HepG2 (cell line): ENCODE measurements around the gene PSMD6. TPM values are rescaled to one million over a fixed set of nuclear protein-coding genes. Genes with fewer than 3 reads are reported as not detected.

Experiments used
- ATAC-seq: fragments of 200-7000 bp; cut with Tn5 transposase; 3 replicates; pipeline ENCODE4 v1.9.1; 2020; ENCODE audit warnings: mild to moderate bottlenecking, moderate library complexity
- BruUV-seq: library from RNA; stranded (reverse); fragments of 400-500 nt; replicated peaks from 2 replicates; lab custom pipeline; 2021; lab: Mats Ljungman, UMichigan
- CTCF ChIA-PET: fragments of 300-600 bp; formaldehyde crosslinking; extraction: SDS; loops from one replicate; lab custom pipeline; 2021; ENCODE audit warnings: low total read pairs, inconsistent platforms, low intra/inter-chr PET ratio; lab: Yijun Ruan, JAX
- POLR2A ChIA-PET: fragments of 350-600 bp; sonication (Branson Sonifier 250); formaldehyde crosslinking; loops from one replicate; lab custom pipeline; 2020; ENCODE audit warnings: antibody characterized with exemption, inconsistent platforms; lab: Yijun Ruan, JAX
- DNase-seq: peaks from one replicate; pipeline ENCODE4 v3.0.0-alpha.2; 2015; ENCODE audit warnings: low spot score
- FAIRE-seq: peaks from 3 replicates; lab custom pipeline; 2011; peaks lifted over from hg19 to GRCh38; lab: Jason Lieb, UNC
- H2AFZ ChIP-seq: one replicate; pipeline ENCODE4 v1.6.1; 2011; ENCODE audit warnings: low read length, inconsistent platforms
- H3K27ac ChIP-seq: fragments of 300-600 bp; 3 replicates; pipeline ENCODE4 v1.8.0; 2011; ENCODE audit warnings: mixed run types, mild to moderate bottlenecking, mixed read lengths, low read length, inconsistent platforms; ENCODE audit not compliant: insufficient read depth; ENCODE audit errors: extremely low read length
- H3K27me3 ChIP-seq, 2 experiments: fragments of 200-600 bp in 1 of 2; 2 replicates in 1 of 2; 3 replicates in 1 of 2; pipeline versions ENCODE4 v1.6.0 to v1.8.0; 2011; ENCODE audit warnings: low read length in 2 of 2, mild to moderate bottlenecking in 2 of 2, moderate library complexity in 2 of 2, inconsistent platforms in 1 of 2; ENCODE audit not compliant: insufficient read depth in 2 of 2, control insufficient read depth in 1 of 2
- H3K36me3 ChIP-seq, 2 experiments: fragments of 200-600 bp in 1 of 2; replicated peaks in 1 of 2; 2 replicates in 1 of 2; 3 replicates in 1 of 2; pipeline versions ENCODE4 v1.5.1 to v1.8.0; 2011; ENCODE audit warnings: low read length in 2 of 2, inconsistent platforms in 1 of 2; ENCODE audit not compliant: insufficient read depth in 2 of 2, control insufficient read depth in 1 of 2
- H3K4me1 ChIP-seq: 2 replicates; pipeline ENCODE4 v1.5.1; 2012; ENCODE audit warnings: low read length, inconsistent platforms; ENCODE audit not compliant: insufficient read depth
- H3K4me2 ChIP-seq: 2 replicates; pipeline ENCODE4 v1.6.0; 2011; ENCODE audit warnings: low read depth, low read length, inconsistent platforms
- H3K4me3 ChIP-seq, 3 experiments: fragments of 200-600 bp in 1 of 3; sonication (generic), shearing (Covaris generic) in 1 of 3; replicated peaks in 1 of 3; 2 replicates each; pipeline ENCODE4 v1.5.1; 2011 to 2016; ENCODE audit warnings: low read length in 3 of 3, inconsistent platforms in 2 of 3, low read depth in 2 of 3, mild to moderate bottlenecking in 2 of 3, control low read depth in 1 of 3, mixed read lengths in 1 of 3; ENCODE audit not compliant: insufficient read depth in 1 of 3
- H3K79me2 ChIP-seq: one replicate; pipeline ENCODE4 v1.6.1; 2011; ENCODE audit warnings: low read length, inconsistent platforms; ENCODE audit not compliant: insufficient read depth
- H3K9ac ChIP-seq: 2 replicates; pipeline ENCODE4 v1.6.0; 2011; ENCODE audit warnings: mild to moderate bottlenecking, low read depth, low read length, inconsistent platforms; ENCODE audit not compliant: insufficient read depth
- H3K9me3 ChIP-seq: 2 replicates; pipeline ENCODE4 v1.5.1; 2012; ENCODE audit warnings: mild to moderate bottlenecking, low read length
- H4K20me1 ChIP-seq: 2 replicates; pipeline ENCODE4 v1.6.0; 2011; ENCODE audit warnings: inconsistent platforms, mild to moderate bottlenecking, low read length, moderate library complexity; ENCODE audit not compliant: insufficient read depth
- ATF6 ChIP-seq: sonication (generic); formaldehyde crosslinking; conservative IDR thresholded peaks from 2 replicates; pipeline ENCODE4 v1.4.0; 2020; ENCODE audit warnings: missing genetic modification reagents
- CENPBD1 ChIP-seq: sonication (generic); formaldehyde crosslinking; IDR thresholded peaks from 2 replicates; pipeline ENCODE4 v1.8.0; 2022; ENCODE audit warnings: missing genetic modification reagents, low read depth, mild to moderate bottlenecking, borderline replicate concordance
- FOSL1 ChIP-seq: sonication (generic); formaldehyde crosslinking; IDR thresholded peaks from 2 replicates; pipeline ENCODE4 v1.9.0; 2021; ENCODE audit warnings: missing genetic modification reagents, borderline replicate concordance
- GLI4 ChIP-seq: sonication (generic); formaldehyde crosslinking; IDR thresholded peaks from 2 replicates; pipeline ENCODE4 v1.5.1; 2020; ENCODE audit warnings: missing genetic modification reagents, mild to moderate bottlenecking, moderate library complexity, borderline replicate concordance
- KAT7 ChIP-seq: IDR thresholded peaks from 2 replicates; pipeline ENCODE4 v1.6.1; 2018; ENCODE audit warnings: borderline replicate concordance, missing compliant biosample characterization
- MAFF ChIP-seq: IDR thresholded peaks from 2 replicates; pipeline ENCODE4 v1.6.1; 2011; ENCODE audit warnings: low read depth, low read length, improper control_type of control experiment
- MAFK ChIP-seq, 2 experiments: IDR thresholded peaks in 1 of 2; conservative IDR thresholded peaks in 1 of 2; 2 replicates each; pipeline ENCODE4 v1.6.1; 2011; ENCODE audit warnings: improper control_type of control experiment in 2 of 2, low read length in 2 of 2
- MTF2 ChIP-seq: sonication (generic); formaldehyde crosslinking; IDR thresholded peaks from 2 replicates; pipeline ENCODE4 v1.5.0; 2020; ENCODE audit warnings: missing genetic modification reagents, borderline replicate concordance
- PHF5A ChIP-seq: IDR thresholded peaks from one replicate; pipeline ENCODE4 v1.6.1; 2018; ENCODE audit warnings: low read depth, missing genetic modification reagents; ENCODE audit not compliant: unreplicated experiment
- PTBP1 ChIP-seq: fragments of 200-400 bp; formaldehyde crosslinking; IDR thresholded peaks from 2 replicates; pipeline ENCODE4 v1.6.1; 2018; ENCODE audit warnings: low read length, low read depth; ENCODE audit not compliant: poor library complexity, severe bottlenecking
- RBAK ChIP-seq: sonication (generic); formaldehyde crosslinking; IDR thresholded peaks from 2 replicates; pipeline ENCODE4 v1.5.1; 2020; ENCODE audit warnings: mild to moderate bottlenecking, missing genetic modification reagents
- SOX5 ChIP-seq: IDR thresholded peaks from 2 replicates; pipeline ENCODE4 v1.6.1; 2016; ENCODE audit warnings: borderline replicate concordance
- TARDBP ChIP-seq: sonication (generic); formaldehyde crosslinking; IDR thresholded peaks from 2 replicates; pipeline ENCODE4 v1.8.0; 2022; ENCODE audit warnings: mild to moderate bottlenecking, missing genetic modification reagents
- TEAD3 ChIP-seq: optimal IDR thresholded peaks from 2 replicates; pipeline ENCODE3; 2016; ENCODE audit warnings: borderline replicate concordance
- ZNF251 ChIP-seq: sonication (generic); formaldehyde crosslinking; IDR thresholded peaks from 2 replicates; pipeline ENCODE4 v1.9.0; 2021; ENCODE audit warnings: mild to moderate bottlenecking, missing genetic modification reagents
- ZNF441 ChIP-seq: sonication (generic); formaldehyde crosslinking; IDR thresholded peaks from 2 replicates; pipeline ENCODE4 v1.7.0; 2021; ENCODE audit warnings: missing genetic modification reagents, borderline replicate concordance
- ZNF772 ChIP-seq: sonication (generic); formaldehyde crosslinking; IDR thresholded peaks from 2 replicates; pipeline ENCODE4 v1.5.0; 2020; ENCODE audit warnings: mild to moderate bottlenecking, missing genetic modification reagents
- WGBS: methylation state at CpG from one replicate; pipeline ENCODE4 v1.1.6; 2017; ENCODE audit warnings: low lambda C conversion rate; 5-methylcytosine and 5-hydroxymethylcytosine counted together
- in situ Hi-C: cut with HindIII; loops from 2 replicates; pipeline ENCODE4 v1.10.0; 2017; ENCODE audit warnings: low pct_unique_long_range_greater_than_20kb; ENCODE audit not compliant: extremely low pct_ligation_motif_present
- intact Hi-C: fragments of 100-400 bp; cut with micrococcal nuclease; formaldehyde crosslinking; loops from one replicate; pipeline ENCODE4 v1.10.0; 2022; ENCODE audit not compliant: unreplicated experiment
- polyA plus RNA-seq, 8 experiments: library from polyadenylated mRNA; depleted of rRNA in 3 of 8; stranded (reverse) in 7 of 8; unstranded in 1 of 8; fragments of >200 nt; fragmentation: Illumina TruSeq in 4 of 8; extraction: Trizol in 4 of 8; gene quantifications; 2 replicates each; pipeline versions ENCODE4 v1.2.1 to v1.2.3, GENCODE V29; 2011 to 2016; ENCODE audit warnings: low read depth in 4 of 8, missing spikeins in 1 of 8, mixed read lengths in 1 of 8; ENCODE audit not compliant: insufficient read depth in 1 of 8
- total RNA-seq, 5 experiments: library from RNA; depleted of rRNA; stranded (reverse); fragments of >200 nt; fragmentation: Illumina TruSeq; extraction: Trizol; gene quantifications; 2 replicates each; pipeline ENCODE4 v1.2.3, GENCODE V29; 2016; ENCODE audit warnings: low read depth in 1 of 5

The PSMD6 gene
- total and polyA plus RNA-seq, 2 of the 13 experiments (the other 11 are each of a cell fraction or from before 2014, with no cell fraction given) = 36.8 to 117 TPM

- H3K4me3 ChIP-seq = no peak overlapping the region
- H3K27me3 ChIP-seq = no peaks in the 10 kb centered on the region
- no peaks in the 10 kb centered on the region for H3K4me1 ChIP-seq
- H3K79me2 ChIP-seq = no peaks in the 10 kb centered on the region
- H2AFZ ChIP-seq = no peak overlapping the region
- intact Hi-C loops (no loop called here), in situ Hi-C loops (no loop called here)
- H3K4me2 ChIP-seq = no peak overlapping the region
- no peak overlapping the region for H3K9ac ChIP-seq
- ChIA-PET CTCF (no interaction called here), POLR2A (no interaction called here)
- 47% methylated on average over 8 of the region's 10 CpGs for whole genome bisulfite sequencing
- TF ChIP-seq MAFK (conservative IDR thresholded peaks at IDR 0.05 in 1 of 2, IDR thresholded peaks at IDR 0.05 in 1 of 2; ENCODE audit: low read length in 2 of 2) = peak; percentile 61 to 82
- no peak for TF ChIP-seq GLI4 (CRISPR knock-in tag)
- TF ChIP-seq MAFF = peak; percentile 66
- TF ChIP-seq PHF5A (CRISPR knock-in tag) = no peak
- no peaks in the 10 kb centered on the region for H3K9me3 ChIP-seq
- DNase-seq (no peak), ATAC-seq (no peak), FAIRE-seq (no peak)
- BruUV-seq = no TSS peak
- no peaks in the 10 kb centered on the region for H4K20me1 ChIP-seq
- H3K27ac ChIP-seq = no peak overlapping the region
- no peaks in the 10 kb centered on the region for H3K36me3 ChIP-seq
Observed at GRCh38 chr3:64067506-64068346, 44.4 kb upstream of the PSMD6 start.

GRCh38 chr3:64064804-64065203, 41.5 kb upstream of the PSMD6 start:
- in situ Hi-C loops (no loop called here), intact Hi-C loops (no loop called here)
- WGBS = 15% methylated on average over 2 of the region's 2 CpGs
- no TSS peak for BruUV-seq
- Histone ChIP-seq H4K20me1 (no peaks in the 10 kb centered on the region), H3K79me2 (no peaks in the 10 kb centered on the region), H3K9me3 (no peaks in the 10 kb centered on the region), H3K36me3 (no peaks in the 10 kb centered on the region), H3K27me3 (no peaks in the 10 kb centered on the region; a peak in 1 of 5 replicates), H3K4me2 (no peak overlapping the region), H3K9ac (no peak overlapping the region), H3K4me3 (no peak overlapping the region), H3K27ac (no peak overlapping the region), H3K4me1 (no peaks in the 10 kb centered on the region), H2AFZ (no peak overlapping the region)
- FAIRE-seq (no peak), ATAC-seq (no peak), DNase-seq (no peak)
- POLR2A ChIA-PET = no interaction called here
- CTCF ChIA-PET = no interaction called here
- TF ChIP-seq RBAK (CRISPR knock-in tag) (no peak), ATF6 (CRISPR knock-in tag) (no peak), FOSL1 (CRISPR knock-in tag) (no peak), ZNF441 (CRISPR knock-in tag) (no peak), ZNF772 (CRISPR knock-in tag) (no peak), TEAD3 (CRISPR knock-in tag) (no peak), SOX5 (CRISPR knock-in tag) (no peak), KAT7 (CRISPR knock-in tag) (no peak), ZNF251 (no peak), MTF2 (CRISPR knock-in tag) (no peak), TARDBP (CRISPR knock-in tag) (no peak), PTBP1 (no peak), CENPBD1 (CRISPR knock-in tag) (no peak)
